HUES64 (cell line): Measurements from ENCODE around the gene IL19.

Source experiments
- H3K27ac ChIP-seq: 2 replicates; pipeline ENCODE4 v1.7.0; 2013; ENCODE audit warnings: low read depth, low read length, inconsistent platforms
- H3K27me3 ChIP-seq: 2 replicates; pipeline ENCODE4 v1.6.1; 2013; ENCODE audit warnings: mild to moderate bottlenecking, low read length; ENCODE audit not compliant: insufficient read depth
- H3K36me3 ChIP-seq: 2 replicates; pipeline ENCODE4 v1.6.1; 2013; ENCODE audit warnings: mild to moderate bottlenecking, low read length; ENCODE audit not compliant: insufficient read depth
- H3K4me1 ChIP-seq: 2 replicates; pipeline ENCODE4 v1.6.1; 2013; ENCODE audit warnings: mild to moderate bottlenecking, low read length, moderate library complexity; ENCODE audit not compliant: insufficient read depth
- H3K4me3 ChIP-seq: 2 replicates; pipeline ENCODE4 v1.5.1; 2013; ENCODE audit warnings: mild to moderate bottlenecking, low read length, moderate library complexity
- H3K9ac ChIP-seq: 2 replicates; pipeline ENCODE4 v1.6.1; 2013; ENCODE audit warnings: mild to moderate bottlenecking, low read depth, low read length
- H3K9me3 ChIP-seq: 2 replicates; pipeline ENCODE4 v1.6.1; 2013; ENCODE audit warnings: low read depth, low read length; ENCODE audit not compliant: insufficient read depth
- WGBS: fragments of 150-250, 120-280 bp; methylation state at CpG from one replicate; pipeline ENCODE4 v1.1.7; 2013; ENCODE audit warnings: missing lambda C conversion rate; 5-methylcytosine and 5-hydroxymethylcytosine counted together

The IL19 gene

GRCh38 chr1:206742719-206743383, 27.7 kb upstream of the IL19 start:
- no peak overlapping the region for H3K4me3 ChIP-seq
- 80% methylated on average over 13 of the region's 13 CpGs for WGBS
- no peaks in the 10 kb centered on the region for H3K36me3 ChIP-seq
- H3K9me3 ChIP-seq = no peaks in the 10 kb centered on the region
- peaks cover 7% of the 10 kb centered on the region; the same call in 1 of the 2 replicates for H3K4me1 ChIP-seq
- no peak overlapping the region for H3K9ac ChIP-seq
- 0 out of 2 replicates have a peak, but pooled peaks cover 3% of the 10 kb centered on the region for H3K27me3 ChIP-seq
- no peak overlapping the region for H3K27ac ChIP-seq

GRCh38 chr1:206744683-206745082, 25.9 kb upstream of the IL19 start:
- Histone ChIP-seq H3K36me3 (no peaks in the 10 kb centered on the region), H3K9me3 (no peaks in the 10 kb centered on the region), H3K4me1 (peaks cover 3% of the 10 kb centered on the region; the same call in 1 of the 2 replicates), H3K9ac (no peak overlapping the region), H3K27me3 (peaks cover 17% of the 10 kb centered on the region), H3K27ac (no peak overlapping the region), H3K4me3 (no peak overlapping the region)
- WGBS = 69% methylated on average over 4 of the region's 4 CpGs

GRCh38 chr1:206745301-206745700, 25.3 kb upstream of the IL19 start:
- Histone ChIP-seq H3K9me3 (no peaks in the 10 kb centered on the region), H3K9ac (no peak overlapping the region), H3K27me3 (peaks cover 23% of the 10 kb centered on the region), H3K4me3 (no peak overlapping the region), H3K27ac (no peak overlapping the region), H3K4me1 (no peaks in the 10 kb centered on the region), H3K36me3 (no peaks in the 10 kb centered on the region)
- 100% methylated on average over 1 of the region's 1 CpG for WGBS

- no peak overlapping the region for H3K27ac ChIP-seq
- no peaks in the 10 kb centered on the region for H3K9me3 ChIP-seq
- H3K36me3 ChIP-seq = no peaks in the 10 kb centered on the region
- H3K27me3 ChIP-seq = peaks cover 54% of the 10 kb centered on the region
- H3K4me1 ChIP-seq = peaks cover 6% of the 10 kb centered on the region; the same call in 1 of the 2 replicates
- WGBS = 71% methylated on average over 2 of the region's 3 CpGs
- H3K9ac ChIP-seq = no peak overlapping the region
- no peak overlapping the region for H3K4me3 ChIP-seq
Measured at GRCh38 chr1:206748348-206749030, 22.1 kb upstream of the IL19 start.

GRCh38 chr1:206751891-206752290, 18.7 kb upstream of the IL19 start:
- peaks cover 6% of the 10 kb centered on the region; the same call in 1 of the 2 replicates for H3K4me1 ChIP-seq

GRCh38 chr1:206752481-206752880, 18.1 kb upstream of the IL19 start:
- Histone ChIP-seq H3K9ac (no peak overlapping the region), H3K27ac (no peak overlapping the region), H3K36me3 (no peaks in the 10 kb centered on the region), H3K4me3 (no peak overlapping the region), H3K27me3 (peaks cover 77% of the 10 kb centered on the region), H3K9me3 (no peaks in the 10 kb centered on the region), H3K4me1 (peaks cover 6% of the 10 kb centered on the region; the same call in 1 of the 2 replicates)
- 83% methylated on average over 2 of the region's 2 CpGs for WGBS

More at GRCh38 chr1:206751891-206752290, 18.7 kb upstream of the IL19 start:
- H3K9ac ChIP-seq = no peak overlapping the region
- 21% methylated on average over 5 of the region's 5 CpGs for WGBS
- H3K4me3 ChIP-seq = no peak overlapping the region
- H3K9me3 ChIP-seq = no peaks in the 10 kb centered on the region
- H3K36me3 ChIP-seq = no peaks in the 10 kb centered on the region
- H3K27ac ChIP-seq = no peak overlapping the region
- peaks cover 77% of the 10 kb centered on the region for H3K27me3 ChIP-seq

- Histone ChIP-seq H3K27ac (no peak overlapping the region), H3K27me3 (peaks cover 77% of the 10 kb centered on the region), H3K4me3 (no peak overlapping the region), H3K4me1 (peaks cover 6% of the 10 kb centered on the region; the same call in 1 of the 2 replicates), H3K9ac (no peak overlapping the region), H3K36me3 (no peaks in the 10 kb centered on the region), H3K9me3 (no peaks in the 10 kb centered on the region)
- 94% methylated on average over 2 of the region's 3 CpGs for WGBS
Measured at GRCh38 chr1:206753141-206753540, 17.4 kb upstream of the IL19 start.

- H3K4me3 ChIP-seq = no peak overlapping the region
- no peaks in the 10 kb centered on the region for H3K36me3 ChIP-seq
- H3K9ac ChIP-seq = no peak overlapping the region
- H3K4me1 ChIP-seq = peaks cover 6% of the 10 kb centered on the region; the same call in 1 of the 2 replicates
- H3K27ac ChIP-seq = no peak overlapping the region
- peaks cover 69% of the 10 kb centered on the region for H3K27me3 ChIP-seq
- WGBS = 85% methylated on average over 1 of the region's 1 CpG
- H3K9me3 ChIP-seq = no peaks in the 10 kb centered on the region
Measured at GRCh38 chr1:206754011-206754410, 16.6 kb upstream of the IL19 start.

- 87% methylated on average over 12 of the region's 13 CpGs for WGBS
- no peak overlapping the region for H3K27ac ChIP-seq
Measured at GRCh38 chr1:206757524-206758266, 12.9 kb upstream of the IL19 start.

GRCh38 chr1:206760590-206760989, 10.0 kb upstream of the IL19 start:
- Histone ChIP-seq H3K27ac (no peak overlapping the region), H3K27me3 (peaks cover 10% of the 10 kb centered on the region), H3K4me3 (no peak overlapping the region), H3K4me1 (no peaks in the 10 kb centered on the region), H3K9ac (no peak overlapping the region), H3K36me3 (no peaks in the 10 kb centered on the region), H3K9me3 (no peaks in the 10 kb centered on the region)
- WGBS = no CpG with 5 or more reads among the region's 1 CpG

More at GRCh38 chr1:206757524-206758266, 12.9 kb upstream of the IL19 start:
- Histone ChIP-seq H3K9ac (no peak overlapping the region), H3K9me3 (no peaks in the 10 kb centered on the region), H3K36me3 (no peaks in the 10 kb centered on the region), H3K27me3 (peaks cover 32% of the 10 kb centered on the region), H3K4me1 (no peaks in the 10 kb centered on the region), H3K4me3 (no peak overlapping the region)
